NK-92 treated with Interleukin-12 subunit alpha and Interleukin-12 subunit beta, amount 100 ng/mL, for 24 hours (cell line): ENCODE measurements around the gene TRAPPC12.
"Not testable (repeated sequence)": the region's sequence is repeated elsewhere in the genome, so short reads cannot be mapped to it uniquely, and the experiment has no call there.

Experiments used
- DNase-seq: peaks from one replicate; lab custom pipeline; 2025; lab: John Stamatoyannopoulos, UW

Gene TRAPPC12

GRCh38 chr2:3454005-3454404 lies 74.5 kb downstream of the TRAPPC12 start:
- not testable (repeated sequence) for DNase-seq

- no peak for DNase-seq
Observed at GRCh38 chr2:3454802-3455201, 75.3 kb downstream of the TRAPPC12 start.

- DNase-seq, result no peak
Observed at GRCh38 chr2:3456125-3456524, 76.6 kb downstream of the TRAPPC12 start.

GRCh38 chr2:3457524-3458395 lies 78.3 kb downstream of the TRAPPC12 start:
- no peak for DNase-seq

- no peak for DNase-seq
Observed at GRCh38 chr2:3458396-3459184, 79.1 kb downstream of the TRAPPC12 start.

GRCh38 chr2:3459185-3460015 lies 79.9 kb downstream of the TRAPPC12 start:
- no peak for DNase-seq

- no peak for DNase-seq
Observed at GRCh38 chr2:3460156-3460555, 80.7 kb downstream of the TRAPPC12 start.

GRCh38 chr2:3460831-3461800 lies 81.6 kb downstream of the TRAPPC12 start:
- no peak for DNase-seq

- no peak for DNase-seq
Observed at GRCh38 chr2:3461801-3462492, 82.5 kb downstream of the TRAPPC12 start.

- no peak for DNase-seq
Observed at GRCh38 chr2:3462493-3463104, 83.1 kb downstream of the TRAPPC12 start.

- DNase-seq, result no peak
Observed at GRCh38 chr2:3463186-3463835, 83.8 kb downstream of the TRAPPC12 start.

GRCh38 chr2:3463944-3464343 lies 84.5 kb downstream of the TRAPPC12 start:
- no peak for DNase-seq

GRCh38 chr2:3464401-3465005 lies 85.0 kb downstream of the TRAPPC12 start:
- no peak for DNase-seq

GRCh38 chr2:3465328-3465727 lies 85.8 kb downstream of the TRAPPC12 start:
- no peak for DNase-seq

- DNase-seq, result no peak
Observed at GRCh38 chr2:3465844-3466481, 86.5 kb downstream of the TRAPPC12 start.

- no peak for DNase-seq
Observed at GRCh38 chr2:3466482-3466863, 87.0 kb downstream of the TRAPPC12 start.

GRCh38 chr2:3466966-3467365 lies 87.5 kb downstream of the TRAPPC12 start:
- no peak for DNase-seq

GRCh38 chr2:3467654-3468053 lies 88.2 kb downstream of the TRAPPC12 start:
- DNase-seq, result no peak
